HepG2 (cell line): ENCODE results near the gene ADCY9.

Source experiments
- EP300 ChIP-seq, 3 experiments: sonication (generic) in 1 of 3; formaldehyde crosslinking in 1 of 3; IDR thresholded peaks; 2 replicates each; pipeline versions ENCODE4 v1.5.1 to v1.6.1; 2011 to 2020; ENCODE audit warnings: low read depth in 2 of 3, low read length in 2 of 3, borderline replicate concordance in 1 of 3, improper control_type of control experiment in 1 of 3, mild to moderate bottlenecking in 1 of 3, missing genetic modification reagents in 1 of 3, moderate library complexity in 1 of 3
- FOXP1 ChIP-seq, 2 experiments: fragments of 450-650 bp in 1 of 2; IDR thresholded peaks; 2 replicates each; pipeline ENCODE4 v1.6.1; 2017 to 2018; ENCODE audit warnings: antibody characterized with exemption in 1 of 2
- GABPA ChIP-seq, 2 experiments: IDR thresholded peaks; 2 replicates each; pipeline ENCODE4 v1.6.1; 2011 to 2016; ENCODE audit warnings: low read depth in 2 of 2, low read length in 1 of 2, missing biosample characterization in 1 of 2, missing genetic modification characterization in 1 of 2
- HNRNPUL1 ChIP-seq: fragments of 200-400 bp; formaldehyde crosslinking; IDR thresholded peaks from 2 replicates; pipeline ENCODE4 v1.6.1; 2017; ENCODE audit warnings: low read depth, mild to moderate bottlenecking, low read length, moderate library complexity
- KDM1A ChIP-seq: IDR thresholded peaks from 2 replicates; pipeline ENCODE4 v1.6.1; 2016; ENCODE audit warnings: missing compliant biosample characterization
- NFIC ChIP-seq: IDR thresholded peaks from 2 replicates; pipeline ENCODE4 v1.6.1; 2012; ENCODE audit warnings: mild to moderate bottlenecking, low read length, inconsistent platforms
- POLR2A ChIP-seq, 2 experiments: IDR thresholded peaks; 2 replicates each; pipeline ENCODE4 v1.6.1; 2011; ENCODE audit warnings: low read depth in 2 of 2, low read length in 2 of 2, mild to moderate bottlenecking in 1 of 2, moderate library complexity in 1 of 2; ENCODE audit not compliant: insufficient read depth in 1 of 2
- SP4 ChIP-seq: sonication (generic); formaldehyde crosslinking; IDR thresholded peaks from 2 replicates; pipeline ENCODE4 v1.8.1; 2023; ENCODE audit warnings: mild to moderate bottlenecking, missing genetic modification reagents
- TF ChIP-seq, protein P1 (sequence below): sonication (generic); formaldehyde crosslinking; IDR thresholded peaks from 2 replicates; pipeline ENCODE4 v1.5.0; 2020; ENCODE audit warnings: mild to moderate bottlenecking, missing genetic modification reagents, moderate library complexity
- TF ChIP-seq, protein P2 (sequence below), 2 experiments: IDR thresholded peaks; 2 replicates each; pipeline ENCODE4 v1.6.1; 2011 to 2012; ENCODE audit warnings: low read length in 2 of 2, borderline replicate concordance in 1 of 2, low read depth in 1 of 2, mild to moderate bottlenecking in 1 of 2, moderate library complexity in 1 of 2
- TF ChIP-seq, protein P3 (sequence below): sonication (generic); formaldehyde crosslinking; conservative IDR thresholded peaks from 2 replicates; pipeline ENCODE4 v1.8.1; 2023; ENCODE audit warnings: missing genetic modification reagents

DNA sequence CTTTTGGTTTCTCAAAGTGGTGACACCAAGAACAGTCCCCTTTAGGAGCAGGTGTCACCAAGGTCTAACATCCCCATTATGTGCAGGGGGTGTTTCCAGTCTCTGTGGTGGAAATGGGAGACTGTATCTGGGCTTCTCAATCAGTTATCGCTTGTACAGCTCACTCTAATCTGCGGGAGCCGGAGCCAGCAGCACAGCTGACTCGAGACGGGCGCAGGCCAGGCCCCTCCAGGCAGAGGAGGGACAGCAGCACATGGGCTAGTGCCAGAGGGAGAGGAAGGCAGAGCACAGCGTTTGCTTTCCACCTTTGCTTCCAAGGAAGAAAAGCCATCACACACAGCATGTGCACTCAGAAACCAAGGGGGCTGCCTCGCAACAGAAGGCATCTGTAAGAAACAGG, 144.5 kb downstream of the ADCY9 start:
- TF ChIP-seq, protein P1, sequence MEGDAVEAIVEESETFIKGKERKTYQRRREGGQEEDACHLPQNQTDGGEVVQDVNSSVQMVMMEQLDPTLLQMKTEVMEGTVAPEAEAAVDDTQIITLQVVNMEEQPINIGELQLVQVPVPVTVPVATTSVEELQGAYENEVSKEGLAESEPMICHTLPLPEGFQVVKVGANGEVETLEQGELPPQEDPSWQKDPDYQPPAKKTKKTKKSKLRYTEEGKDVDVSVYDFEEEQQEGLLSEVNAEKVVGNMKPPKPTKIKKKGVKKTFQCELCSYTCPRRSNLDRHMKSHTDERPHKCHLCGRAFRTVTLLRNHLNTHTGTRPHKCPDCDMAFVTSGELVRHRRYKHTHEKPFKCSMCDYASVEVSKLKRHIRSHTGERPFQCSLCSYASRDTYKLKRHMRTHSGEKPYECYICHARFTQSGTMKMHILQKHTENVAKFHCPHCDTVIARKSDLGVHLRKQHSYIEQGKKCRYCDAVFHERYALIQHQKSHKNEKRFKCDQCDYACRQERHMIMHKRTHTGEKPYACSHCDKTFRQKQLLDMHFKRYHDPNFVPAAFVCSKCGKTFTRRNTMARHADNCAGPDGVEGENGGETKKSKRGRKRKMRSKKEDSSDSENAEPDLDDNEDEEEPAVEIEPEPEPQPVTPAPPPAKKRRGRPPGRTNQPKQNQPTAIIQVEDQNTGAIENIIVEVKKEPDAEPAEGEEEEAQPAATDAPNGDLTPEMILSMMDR (CRISPR knock-in tag): no peak
- TF ChIP-seq FOXP1 (IDR thresholded peaks at IDR 0.05): no peak
- no peak for TF ChIP-seq FOXP1 (CRISPR knock-in tag; IDR thresholded peaks at IDR 0.05)
- TF ChIP-seq GABPA (IDR thresholded peaks at IDR 0.05; ENCODE audit: low read depth, low read length): no peak
- TF ChIP-seq GABPA (CRISPR knock-in tag; IDR thresholded peaks at IDR 0.05; ENCODE audit: low read depth): no peak
- TF ChIP-seq, protein P2, sequence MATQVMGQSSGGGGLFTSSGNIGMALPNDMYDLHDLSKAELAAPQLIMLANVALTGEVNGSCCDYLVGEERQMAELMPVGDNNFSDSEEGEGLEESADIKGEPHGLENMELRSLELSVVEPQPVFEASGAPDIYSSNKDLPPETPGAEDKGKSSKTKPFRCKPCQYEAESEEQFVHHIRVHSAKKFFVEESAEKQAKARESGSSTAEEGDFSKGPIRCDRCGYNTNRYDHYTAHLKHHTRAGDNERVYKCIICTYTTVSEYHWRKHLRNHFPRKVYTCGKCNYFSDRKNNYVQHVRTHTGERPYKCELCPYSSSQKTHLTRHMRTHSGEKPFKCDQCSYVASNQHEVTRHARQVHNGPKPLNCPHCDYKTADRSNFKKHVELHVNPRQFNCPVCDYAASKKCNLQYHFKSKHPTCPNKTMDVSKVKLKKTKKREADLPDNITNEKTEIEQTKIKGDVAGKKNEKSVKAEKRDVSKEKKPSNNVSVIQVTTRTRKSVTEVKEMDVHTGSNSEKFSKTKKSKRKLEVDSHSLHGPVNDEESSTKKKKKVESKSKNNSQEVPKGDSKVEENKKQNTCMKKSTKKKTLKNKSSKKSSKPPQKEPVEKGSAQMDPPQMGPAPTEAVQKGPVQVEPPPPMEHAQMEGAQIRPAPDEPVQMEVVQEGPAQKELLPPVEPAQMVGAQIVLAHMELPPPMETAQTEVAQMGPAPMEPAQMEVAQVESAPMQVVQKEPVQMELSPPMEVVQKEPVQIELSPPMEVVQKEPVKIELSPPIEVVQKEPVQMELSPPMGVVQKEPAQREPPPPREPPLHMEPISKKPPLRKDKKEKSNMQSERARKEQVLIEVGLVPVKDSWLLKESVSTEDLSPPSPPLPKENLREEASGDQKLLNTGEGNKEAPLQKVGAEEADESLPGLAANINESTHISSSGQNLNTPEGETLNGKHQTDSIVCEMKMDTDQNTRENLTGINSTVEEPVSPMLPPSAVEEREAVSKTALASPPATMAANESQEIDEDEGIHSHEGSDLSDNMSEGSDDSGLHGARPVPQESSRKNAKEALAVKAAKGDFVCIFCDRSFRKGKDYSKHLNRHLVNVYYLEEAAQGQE (IDR thresholded peaks at IDR 0.05; ENCODE audit: borderline replicate concordance in 1 of 2, low read depth in 1 of 2, low read length in 2 of 2): no peak
- TF ChIP-seq EP300 (IDR thresholded peaks at IDR 0.05; ENCODE audit: low read depth in 2 of 2, low read length in 2 of 2): no peak
- TF ChIP-seq EP300 (CRISPR knock-in tag; IDR thresholded peaks at IDR 0.05; ENCODE audit: borderline replicate concordance): no peak
- no peak for TF ChIP-seq HNRNPUL1
- TF ChIP-seq, protein P3, sequence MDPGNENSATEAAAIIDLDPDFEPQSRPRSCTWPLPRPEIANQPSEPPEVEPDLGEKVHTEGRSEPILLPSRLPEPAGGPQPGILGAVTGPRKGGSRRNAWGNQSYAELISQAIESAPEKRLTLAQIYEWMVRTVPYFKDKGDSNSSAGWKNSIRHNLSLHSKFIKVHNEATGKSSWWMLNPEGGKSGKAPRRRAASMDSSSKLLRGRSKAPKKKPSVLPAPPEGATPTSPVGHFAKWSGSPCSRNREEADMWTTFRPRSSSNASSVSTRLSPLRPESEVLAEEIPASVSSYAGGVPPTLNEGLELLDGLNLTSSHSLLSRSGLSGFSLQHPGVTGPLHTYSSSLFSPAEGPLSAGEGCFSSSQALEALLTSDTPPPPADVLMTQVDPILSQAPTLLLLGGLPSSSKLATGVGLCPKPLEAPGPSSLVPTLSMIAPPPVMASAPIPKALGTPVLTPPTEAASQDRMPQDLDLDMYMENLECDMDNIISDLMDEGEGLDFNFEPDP (CRISPR knock-in tag): no peak
- TF ChIP-seq KDM1A (CRISPR knock-in tag): no peak
- no peak for TF ChIP-seq POLR2A (IDR thresholded peaks at IDR 0.05; ENCODE audit: insufficient read depth in 1 of 2, low read depth in 2 of 2, low read length in 2 of 2)
- TF ChIP-seq NFIC: no peak
- TF ChIP-seq SP4 (CRISPR knock-in tag): no peak
